B cell (primary cell): ENCODE data around the gene DEPDC4.

Source experiments
- CTCF ChIP-seq: fragments of 200-600 bp; IDR thresholded peaks from one replicate; pipeline ENCODE4 v1.8.0; 2022; ENCODE audit warnings: antibody characterized with exemption, mild to moderate bottlenecking
- EZH2 ChIP-seq: IDR thresholded peaks from 2 replicates; pipeline ENCODE4 v1.6.1; 2012; ENCODE audit warnings: borderline replicate concordance, low read depth, mild to moderate bottlenecking, moderate library complexity, low read length; ENCODE audit not compliant: insufficient read depth, poor library complexity, severe bottlenecking

DNA sequence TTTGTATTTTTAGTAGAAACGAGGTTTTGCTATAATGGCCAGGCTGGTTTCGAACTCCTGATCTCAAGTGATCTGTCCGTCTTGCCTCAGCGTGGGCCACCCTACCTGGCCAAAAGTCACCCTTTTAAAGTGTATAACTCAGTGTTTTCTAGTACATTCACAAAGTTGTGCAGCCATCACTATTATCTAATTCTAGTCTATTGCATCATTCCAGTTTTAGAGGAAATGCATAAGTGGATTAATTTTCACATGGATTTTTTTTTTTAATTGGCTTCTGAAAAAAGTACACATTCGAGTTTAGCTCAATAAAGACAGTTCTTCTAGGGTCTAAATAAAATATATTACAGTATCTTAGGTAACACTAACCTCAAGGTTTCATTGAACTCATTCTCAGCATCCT lies 3.7 kb downstream of the DEPDC4 start:
- TF ChIP-seq CTCF (no peak), EZH2 (no peak)
